DND-41 (cell line): ENCODE measurements around the gene ADAM10.

Experiments used
- ATAC-seq: fragments of 200-7000 bp; cut with Tn5 transposase; 3 replicates; pipeline ENCODE4 v1.9.1; 2021; ENCODE audit warnings: low read depth; ENCODE audit not compliant: insufficient read depth
- DNase-seq: peaks from one replicate; pipeline ENCODE4 v3.0.0-alpha.2; 2020
- H2AFZ ChIP-seq: 2 replicates; pipeline ENCODE4 v1.6.0; 2012; ENCODE audit warnings: low read depth, low read length
- H3K27ac ChIP-seq: 2 replicates; pipeline ENCODE4 v1.5.1; 2012; ENCODE audit warnings: low read length, inconsistent platforms
- H3K27me3 ChIP-seq: fragments of 200-600 bp; sonication (generic); 2 replicates; pipeline ENCODE4 v1.6.0; 2012; ENCODE audit warnings: low read length, mild to moderate bottlenecking, inconsistent platforms; ENCODE audit not compliant: insufficient read depth, poor library complexity
- H3K36me3 ChIP-seq: 2 replicates; pipeline ENCODE4 v1.5.1; 2012; ENCODE audit warnings: low read length, inconsistent platforms; ENCODE audit not compliant: insufficient read depth
- H3K4me1 ChIP-seq: 2 replicates; pipeline ENCODE4 v1.5.1; 2012; ENCODE audit warnings: mild to moderate bottlenecking, low read length; ENCODE audit not compliant: insufficient read depth
- H3K4me2 ChIP-seq: 2 replicates; pipeline ENCODE4 v1.6.0; 2012; ENCODE audit warnings: mild to moderate bottlenecking, moderate library complexity, low read length, inconsistent platforms; ENCODE audit not compliant: insufficient read depth
- H3K4me3 ChIP-seq, 2 experiments: fragments of 200-600 bp in 1 of 2; shearing (Covaris generic) in 1 of 2; 2 replicates each; pipeline ENCODE4 v1.5.1; 2012 to 2016; ENCODE audit warnings: inconsistent platforms in 2 of 2, low read length in 2 of 2, mild to moderate bottlenecking in 2 of 2, low read depth in 1 of 2, moderate library complexity in 1 of 2
- H3K79me2 ChIP-seq: 2 replicates; pipeline ENCODE4 v1.6.0; 2012; ENCODE audit warnings: low read length, inconsistent platforms; ENCODE audit not compliant: insufficient read depth
- H3K9ac ChIP-seq: 2 replicates; pipeline ENCODE4 v1.6.0; 2012; ENCODE audit warnings: low read depth, mild to moderate bottlenecking, inconsistent platforms, low read length, moderate library complexity
- H3K9me3 ChIP-seq: 2 replicates; pipeline ENCODE4 v1.5.1; 2012; ENCODE audit warnings: low read length, moderate library complexity, mild to moderate bottlenecking, inconsistent platforms; ENCODE audit not compliant: insufficient read depth, severe bottlenecking
- H4K20me1 ChIP-seq: 2 replicates; pipeline ENCODE4 v1.6.0; 2012; ENCODE audit warnings: low read length; ENCODE audit not compliant: insufficient read depth
- EZH2 ChIP-seq: IDR thresholded peaks from 3 replicates; pipeline ENCODE4 v1.6.1; 2012; ENCODE audit warnings: borderline replicate concordance, low read depth, mild to moderate bottlenecking, moderate library complexity, low read length, inconsistent platforms; ENCODE audit not compliant: severe bottlenecking
- TF ChIP-seq, protein P1 (sequence below): IDR thresholded peaks from 2 replicates; pipeline ENCODE4 v1.5.1; 2012; ENCODE audit warnings: borderline replicate concordance, low read length, moderate library complexity, mild to moderate bottlenecking; ENCODE audit not compliant: poor library complexity, severe bottlenecking; ENCODE audit errors: extremely low read depth

Gene ADAM10

DNA sequence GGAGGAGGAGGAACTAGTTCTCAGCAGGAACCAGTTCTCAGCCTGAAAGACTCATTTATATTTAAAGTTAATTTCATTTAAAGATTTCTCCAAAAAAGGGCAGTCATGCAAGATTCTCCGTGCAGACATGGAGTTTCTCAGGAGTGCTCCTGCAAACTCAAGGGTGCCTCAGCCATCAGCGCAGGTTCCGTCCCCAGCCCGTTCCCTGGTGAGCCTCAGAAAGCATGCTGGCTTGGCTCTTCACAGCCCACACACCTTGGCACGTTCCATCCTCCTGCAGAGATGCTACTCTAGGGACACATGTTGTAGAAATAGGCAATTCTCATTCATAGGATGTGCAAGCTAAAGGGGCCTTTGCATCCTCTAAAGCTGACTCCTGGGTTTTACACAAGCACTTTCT is 194.7 kb downstream of the ADAM10 start:
- no peaks in the 10 kb centered on the region for H3K36me3 ChIP-seq
- DNase-seq: no peak

GRCh38 chr15:58553365-58553918 is 196.1 kb downstream of the ADAM10 start:
- H3K4me3 ChIP-seq: no peak overlapping the region
- H3K9ac ChIP-seq: no peak overlapping the region
- ATAC-seq (no peak), DNase-seq (no peak)
- H3K36me3 ChIP-seq: no peaks in the 10 kb centered on the region
- H3K9me3 ChIP-seq: no peaks in the 10 kb centered on the region
- no peaks in the 10 kb centered on the region for H3K79me2 ChIP-seq
- peaks cover 17% of the 10 kb centered on the region for H3K4me1 ChIP-seq
- H2AFZ ChIP-seq: no peak overlapping the region
- TF ChIP-seq, protein P1, sequence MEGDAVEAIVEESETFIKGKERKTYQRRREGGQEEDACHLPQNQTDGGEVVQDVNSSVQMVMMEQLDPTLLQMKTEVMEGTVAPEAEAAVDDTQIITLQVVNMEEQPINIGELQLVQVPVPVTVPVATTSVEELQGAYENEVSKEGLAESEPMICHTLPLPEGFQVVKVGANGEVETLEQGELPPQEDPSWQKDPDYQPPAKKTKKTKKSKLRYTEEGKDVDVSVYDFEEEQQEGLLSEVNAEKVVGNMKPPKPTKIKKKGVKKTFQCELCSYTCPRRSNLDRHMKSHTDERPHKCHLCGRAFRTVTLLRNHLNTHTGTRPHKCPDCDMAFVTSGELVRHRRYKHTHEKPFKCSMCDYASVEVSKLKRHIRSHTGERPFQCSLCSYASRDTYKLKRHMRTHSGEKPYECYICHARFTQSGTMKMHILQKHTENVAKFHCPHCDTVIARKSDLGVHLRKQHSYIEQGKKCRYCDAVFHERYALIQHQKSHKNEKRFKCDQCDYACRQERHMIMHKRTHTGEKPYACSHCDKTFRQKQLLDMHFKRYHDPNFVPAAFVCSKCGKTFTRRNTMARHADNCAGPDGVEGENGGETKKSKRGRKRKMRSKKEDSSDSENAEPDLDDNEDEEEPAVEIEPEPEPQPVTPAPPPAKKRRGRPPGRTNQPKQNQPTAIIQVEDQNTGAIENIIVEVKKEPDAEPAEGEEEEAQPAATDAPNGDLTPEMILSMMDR: no peak
- no peak for TF ChIP-seq EZH2
- no peak overlapping the region for H3K4me2 ChIP-seq
- no peaks in the 10 kb centered on the region for H3K27me3 ChIP-seq
- H3K27ac ChIP-seq: no peak overlapping the region
- no peaks in the 10 kb centered on the region for H4K20me1 ChIP-seq

More for the DNA sequence above, 194.7 kb downstream of the ADAM10 start:
- no peak overlapping the region for H3K4me3 ChIP-seq
- no peak overlapping the region for H2AFZ ChIP-seq
- ATAC-seq: no peak
- TF ChIP-seq, protein P1: no peak
- TF ChIP-seq EZH2: no peak
- no peak overlapping the region for H3K27ac ChIP-seq
- H3K79me2 ChIP-seq: no peaks in the 10 kb centered on the region
- H3K4me2 ChIP-seq: no peak overlapping the region
- H3K27me3 ChIP-seq: no peaks in the 10 kb centered on the region
- H3K4me1 ChIP-seq: peaks cover 17% of the 10 kb centered on the region
- H3K9me3 ChIP-seq: no peaks in the 10 kb centered on the region
- H3K9ac ChIP-seq: no peak overlapping the region
- H4K20me1 ChIP-seq: no peaks in the 10 kb centered on the region

DNA sequence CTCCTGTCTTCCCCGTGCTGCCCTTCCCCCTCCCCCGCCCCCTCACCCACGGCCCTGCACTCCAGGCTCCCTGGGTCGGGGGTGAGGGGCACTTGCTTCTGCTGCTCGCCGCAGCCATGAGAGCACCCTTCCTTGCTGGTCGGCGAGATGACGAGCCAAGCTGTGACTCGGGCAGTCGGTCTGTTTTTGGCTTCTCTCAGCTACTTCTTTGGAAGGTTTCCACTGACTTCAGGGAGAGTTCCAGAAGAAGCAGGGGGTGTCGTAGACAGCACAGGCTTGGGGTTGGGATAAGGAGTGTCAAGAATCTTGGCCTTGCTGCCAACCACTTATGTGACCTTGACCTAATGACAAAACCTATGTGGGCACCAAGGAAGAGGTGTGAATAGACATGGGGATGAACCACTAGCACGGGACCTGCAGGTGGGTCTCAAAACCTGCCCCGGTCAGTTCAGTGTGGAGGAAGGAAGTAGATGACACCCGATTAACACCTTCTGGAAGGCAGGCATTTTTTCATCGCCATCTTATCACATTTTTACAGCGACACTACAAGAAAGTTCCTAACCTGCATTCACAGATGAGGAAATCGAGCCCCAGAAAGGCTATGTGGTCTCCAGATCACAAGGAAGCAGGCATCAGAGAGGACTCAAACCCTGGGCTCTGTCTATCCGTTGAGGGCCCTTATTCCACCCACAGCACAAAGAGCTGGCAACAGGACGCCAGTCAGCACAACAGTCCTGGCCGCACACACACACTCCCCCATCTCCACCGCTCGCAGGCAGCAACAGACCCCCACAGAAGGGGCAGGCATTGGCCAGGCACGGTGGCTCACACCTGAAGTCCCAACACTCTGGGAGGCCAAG is 196.8 kb downstream of the ADAM10 start:
- Histone ChIP-seq H3K27ac (no peak overlapping the region), H3K4me1 (peaks cover 17% of the 10 kb centered on the region), H3K27me3 (no peaks in the 10 kb centered on the region), H3K79me2 (no peaks in the 10 kb centered on the region), H2AFZ (no peak overlapping the region), H3K36me3 (no peaks in the 10 kb centered on the region), H3K4me2 (no peak overlapping the region), H3K9me3 (no peaks in the 10 kb centered on the region), H3K4me3 (no peak overlapping the region), H3K9ac (no peak overlapping the region), H4K20me1 (no peaks in the 10 kb centered on the region)
- no peak for TF ChIP-seq EZH2
- ATAC-seq: no peak
- no peak for DNase-seq

- Histone ChIP-seq H2AFZ (no peak overlapping the region; the same call in 1 of the 2 replicates), H4K20me1 (no peaks in the 10 kb centered on the region), H3K27ac (peak overlapping the region; percentile 44), H3K79me2 (no peaks in the 10 kb centered on the region), H3K27me3 (no peaks in the 10 kb centered on the region), H3K36me3 (no peaks in the 10 kb centered on the region), H3K9me3 (no peaks in the 10 kb centered on the region), H3K9ac (no peak overlapping the region), H3K4me3 (no peak overlapping the region), H3K4me1 (peaks cover 17% of the 10 kb centered on the region), H3K4me2 (no peak overlapping the region)
- ATAC-seq: peak; percentile 35; the same call in 2 of the 3 replicates
- DNase-seq: no peak
- TF ChIP-seq EZH2: no peak
- TF ChIP-seq, protein P1: no peak
Observed at GRCh38 chr15:58551764-58552504, 197.6 kb downstream of the ADAM10 start.
